BLaER1 (cell line): ENCODE measurements around the gene KIF16B.
A peak's percentile ranks its signal among the peaks of the same experiment; 100 is the strongest.

ENCODE experiments used
- H3K27ac ChIP-seq: shearing (Covaris generic); formaldehyde crosslinking; 2 replicates; pipeline ENCODE4 v1.8.1; 2022
- H3K27me3 ChIP-seq: shearing (Covaris generic); formaldehyde crosslinking; 2 replicates; pipeline ENCODE4 v1.8.1; 2022
- H3K36me3 ChIP-seq: shearing (Covaris generic); formaldehyde crosslinking; 2 replicates; pipeline ENCODE4 v1.8.1; 2022
- H3K4me1 ChIP-seq: shearing (Covaris generic); formaldehyde crosslinking; 2 replicates; pipeline ENCODE4 v1.8.1; 2022
- H3K4me2 ChIP-seq: shearing (Covaris generic); formaldehyde crosslinking; 2 replicates; pipeline ENCODE4 v1.8.1; 2022
- H3K4me3 ChIP-seq: shearing (Covaris generic); formaldehyde crosslinking; 2 replicates; pipeline ENCODE4 v1.8.1; 2022
- H3K9ac ChIP-seq: shearing (Covaris generic); formaldehyde crosslinking; 2 replicates; pipeline ENCODE4 v1.8.1; 2022
- H3K9me3 ChIP-seq: shearing (Covaris generic); formaldehyde crosslinking; 2 replicates; pipeline ENCODE4 v1.8.1; 2022
- H4K20me1 ChIP-seq: shearing (Covaris generic); formaldehyde crosslinking; 2 replicates; pipeline ENCODE4 v1.8.1; 2022
- Cebpa-rat ChIP-seq: shearing (Covaris generic); IDR thresholded peaks from 2 replicates; pipeline ENCODE4 v1.8.1; 2022

Gene KIF16B

GRCh38 chr20:16257021-16257420 is 316.2 kb downstream of the KIF16B start:
- no peak overlapping the region for H3K4me2 ChIP-seq
- TF ChIP-seq Cebpa-rat, result no peak
- no peaks in the 10 kb centered on the region for H4K20me1 ChIP-seq
- H3K36me3 ChIP-seq, result no peaks in the 10 kb centered on the region
- H3K9me3 ChIP-seq, result no peaks in the 10 kb centered on the region
- no peak overlapping the region for H3K27ac ChIP-seq
- no peaks in the 10 kb centered on the region for H3K27me3 ChIP-seq
- no peaks in the 10 kb centered on the region for H3K4me1 ChIP-seq
- no peak overlapping the region for H3K9ac ChIP-seq
- no peak overlapping the region for H3K4me3 ChIP-seq

DNA sequence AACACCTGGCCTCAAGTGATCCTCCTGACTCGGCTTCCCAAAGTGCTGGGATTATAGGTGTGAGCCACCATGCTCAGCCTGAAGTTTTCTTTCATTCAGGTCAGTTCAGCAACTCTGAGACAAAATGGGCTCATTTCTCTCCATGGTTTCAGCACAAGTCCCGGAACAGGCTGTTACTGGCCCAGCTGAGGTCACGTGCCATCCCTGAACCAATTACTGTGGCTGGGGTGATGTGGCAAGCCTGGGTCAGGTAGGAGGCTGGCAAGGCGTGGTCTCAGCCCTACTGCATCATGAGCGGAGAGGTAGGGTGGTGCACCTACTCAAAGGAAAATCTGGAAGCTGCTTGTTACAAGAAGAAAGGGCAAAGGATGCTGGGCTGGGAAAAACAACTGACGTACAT is 326.4 kb downstream of the KIF16B start:
- Histone ChIP-seq H3K4me2 (no peak overlapping the region), H3K4me3 (no peak overlapping the region), H3K27ac (no peak overlapping the region), H3K9ac (no peak overlapping the region), H4K20me1 (no peaks in the 10 kb centered on the region), H3K4me1 (peaks cover 6% of the 10 kb centered on the region), H3K27me3 (no peaks in the 10 kb centered on the region), H3K36me3 (no peaks in the 10 kb centered on the region), H3K9me3 (peaks cover 8% of the 10 kb centered on the region; the same call in 1 of the 2 replicates)
- no peak for TF ChIP-seq Cebpa-rat

- Histone ChIP-seq H3K9me3 (peaks cover 9% of the 10 kb centered on the region), H3K27ac (no peak overlapping the region), H3K4me3 (no peak overlapping the region), H3K4me1 (peaks cover 12% of the 10 kb centered on the region), H4K20me1 (no peaks in the 10 kb centered on the region), H3K36me3 (no peaks in the 10 kb centered on the region), H3K4me2 (no peak overlapping the region), H3K27me3 (no peaks in the 10 kb centered on the region), H3K9ac (no peak overlapping the region)
- no peak for TF ChIP-seq Cebpa-rat
Observed at GRCh38 chr20:16246291-16246690, 327.0 kb downstream of the KIF16B start.

GRCh38 chr20:16245879-16246278 is 327.4 kb downstream of the KIF16B start:
- peaks cover 13% of the 10 kb centered on the region for H3K9me3 ChIP-seq
- no peak overlapping the region for H3K9ac ChIP-seq
- no peaks in the 10 kb centered on the region for H3K27me3 ChIP-seq
- no peak overlapping the region for H3K4me3 ChIP-seq
- H4K20me1 ChIP-seq, result no peaks in the 10 kb centered on the region
- peaks cover 3% of the 10 kb centered on the region; the same call in 1 of the 2 replicates for H3K36me3 ChIP-seq
- no peak for TF ChIP-seq Cebpa-rat
- H3K4me1 ChIP-seq, result peaks cover 16% of the 10 kb centered on the region
- H3K27ac ChIP-seq, result no peak overlapping the region
- H3K4me2 ChIP-seq, result no peak overlapping the region

GRCh38 chr20:16244892-16245291 is 328.4 kb downstream of the KIF16B start:
- no peak overlapping the region for H3K4me2 ChIP-seq
- H4K20me1 ChIP-seq, result no peaks in the 10 kb centered on the region
- no peaks in the 10 kb centered on the region for H3K27me3 ChIP-seq
- no peak for TF ChIP-seq Cebpa-rat
- H3K36me3 ChIP-seq, result peaks cover 11% of the 10 kb centered on the region; the same call in 1 of the 2 replicates
- H3K9ac ChIP-seq, result no peak overlapping the region
- H3K9me3 ChIP-seq, result peaks cover 23% of the 10 kb centered on the region
- no peak overlapping the region for H3K27ac ChIP-seq
- peaks cover 17% of the 10 kb centered on the region for H3K4me1 ChIP-seq
- no peak overlapping the region for H3K4me3 ChIP-seq

- Histone ChIP-seq H3K9me3 (peaks cover 29% of the 10 kb centered on the region), H3K4me1 (peaks cover 17% of the 10 kb centered on the region), H3K4me2 (no peak overlapping the region), H3K27me3 (no peaks in the 10 kb centered on the region), H3K9ac (no peak overlapping the region), H3K4me3 (no peak overlapping the region), H3K27ac (no peak overlapping the region), H3K36me3 (peaks cover 14% of the 10 kb centered on the region; the same call in 1 of the 2 replicates), H4K20me1 (no peaks in the 10 kb centered on the region)
- no peak for TF ChIP-seq Cebpa-rat
Observed at GRCh38 chr20:16243470-16243869, 329.8 kb downstream of the KIF16B start.

- Histone ChIP-seq H3K27me3 (no peaks in the 10 kb centered on the region), H3K27ac (peak overlapping the region; percentile 49), H3K9me3 (peaks cover 45% of the 10 kb centered on the region), H3K9ac (no peak overlapping the region), H3K36me3 (peaks cover 21% of the 10 kb centered on the region; the same call in 1 of the 2 replicates), H3K4me2 (peak overlapping the region; percentile 41), H3K4me3 (no peak overlapping the region), H3K4me1 (peaks cover 17% of the 10 kb centered on the region), H4K20me1 (no peaks in the 10 kb centered on the region)
- no peak for TF ChIP-seq Cebpa-rat
Observed at GRCh38 chr20:16241911-16242310, 331.3 kb downstream of the KIF16B start.

- H3K27ac ChIP-seq, result no peak overlapping the region
- no peak overlapping the region for H3K4me2 ChIP-seq
- no peaks in the 10 kb centered on the region for H4K20me1 ChIP-seq
- no peak for TF ChIP-seq Cebpa-rat
- peaks cover 21% of the 10 kb centered on the region; the same call in 1 of the 2 replicates for H3K36me3 ChIP-seq
- no peak overlapping the region for H3K9ac ChIP-seq
- H3K27me3 ChIP-seq, result no peaks in the 10 kb centered on the region
- H3K4me1 ChIP-seq, result peaks cover 17% of the 10 kb centered on the region
- peaks cover 57% of the 10 kb centered on the region for H3K9me3 ChIP-seq
- no peak overlapping the region; the same call in 1 of the 2 replicates for H3K4me3 ChIP-seq
Observed at GRCh38 chr20:16240355-16240754, 332.9 kb downstream of the KIF16B start.

- H3K27ac ChIP-seq, result no peak overlapping the region
- H3K9ac ChIP-seq, result no peak overlapping the region
- H3K9me3 ChIP-seq, result peaks cover 57% of the 10 kb centered on the region
- H3K4me1 ChIP-seq, result peaks cover 9% of the 10 kb centered on the region
- no peaks in the 10 kb centered on the region for H3K27me3 ChIP-seq
- no peak overlapping the region for H3K4me2 ChIP-seq
- no peak for TF ChIP-seq Cebpa-rat
- H3K4me3 ChIP-seq, result no peak overlapping the region
- peaks cover 21% of the 10 kb centered on the region; the same call in 1 of the 2 replicates for H3K36me3 ChIP-seq
- no peaks in the 10 kb centered on the region for H4K20me1 ChIP-seq
Observed at GRCh38 chr20:16236589-16237241, 336.5 kb downstream of the KIF16B start.

DNA sequence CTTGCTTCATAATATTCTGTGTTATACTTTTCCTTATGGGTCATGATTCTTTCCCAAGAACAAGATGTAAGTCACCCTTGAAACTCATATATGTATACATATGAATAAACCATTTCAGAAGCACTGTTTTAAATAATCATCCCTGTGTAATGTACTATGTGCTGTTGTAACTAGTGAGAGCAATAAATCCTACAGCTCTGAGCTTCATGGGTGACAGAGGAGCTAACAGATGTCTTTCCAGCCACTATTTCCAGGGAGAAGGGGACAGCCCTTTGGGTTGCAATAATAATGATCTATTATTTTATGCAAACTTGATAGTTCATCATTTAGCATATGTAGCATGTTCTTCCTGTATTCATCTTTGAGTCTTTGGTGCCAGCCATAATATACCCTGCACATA is 342.8 kb downstream of the KIF16B start:
- Histone ChIP-seq H3K4me2 (no peak overlapping the region), H3K36me3 (no peaks in the 10 kb centered on the region)
- TF ChIP-seq Cebpa-rat, result no peak

More for the DNA sequence above, 342.8 kb downstream of the KIF16B start:
- no peaks in the 10 kb centered on the region for H4K20me1 ChIP-seq
- no peaks in the 10 kb centered on the region for H3K27me3 ChIP-seq
- no peak overlapping the region for H3K9ac ChIP-seq
- no peak overlapping the region for H3K27ac ChIP-seq
- H3K9me3 ChIP-seq, result peaks cover 23% of the 10 kb centered on the region
- H3K4me1 ChIP-seq, result no peaks in the 10 kb centered on the region
- no peak overlapping the region for H3K4me3 ChIP-seq
